CD4-positive, alpha-beta T cell treated with Interleukin-17A for 4 hours (primary cell): ENCODE results near the gene ALDH18A1.
"Not testable (repeated sequence)": the region's sequence is repeated elsewhere in the genome, so short reads cannot be mapped to it uniquely, and the experiment has no call there.

Experiments
- DNase-seq: peaks from one replicate; pipeline ENCODE4 v3.0.0-alpha.2; 2020; ENCODE audit warnings: mixed read lengths

Gene ALDH18A1

DNA sequence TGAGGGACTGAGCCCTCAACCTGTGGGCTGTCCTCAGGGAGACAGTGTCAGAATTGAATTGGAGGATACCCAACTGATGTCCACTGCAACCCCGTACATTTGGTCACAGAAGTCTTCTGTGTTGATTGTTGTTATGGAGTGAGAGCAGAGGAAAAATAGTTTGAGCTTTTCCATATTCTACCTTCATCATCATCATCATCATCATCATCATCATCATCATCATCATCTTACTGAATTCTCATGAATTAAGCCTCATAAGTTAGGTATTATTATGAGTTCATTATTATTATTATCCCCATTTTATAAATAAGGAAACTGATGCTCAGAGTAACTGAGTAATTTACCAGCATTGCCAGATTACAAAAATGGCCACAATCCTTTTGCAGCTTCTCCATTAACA lies 8.4 kb downstream of the ALDH18A1 start:
- DNase-seq, result no peak

DNA sequence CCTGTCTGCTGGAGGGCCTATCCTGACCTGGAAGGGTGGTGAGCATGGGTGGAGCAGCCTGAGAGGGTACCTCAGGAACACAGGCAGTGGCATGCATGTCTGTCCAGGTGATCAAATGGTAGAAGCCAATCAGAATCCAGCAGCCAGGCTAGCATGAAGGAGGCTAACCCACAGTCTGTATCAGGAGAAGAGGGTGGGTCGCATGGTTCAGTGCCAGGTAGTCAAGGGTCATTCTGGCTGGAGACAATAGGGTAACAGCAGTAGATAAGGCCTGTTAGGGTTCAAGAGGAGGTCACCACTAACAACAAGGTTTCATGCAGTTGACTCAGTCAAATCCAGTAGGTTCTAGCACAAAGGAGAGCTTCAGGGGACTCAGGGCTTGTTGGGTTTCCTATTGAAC lies 10.4 kb downstream of the ALDH18A1 start:
- DNase-seq, result no peak

DNA sequence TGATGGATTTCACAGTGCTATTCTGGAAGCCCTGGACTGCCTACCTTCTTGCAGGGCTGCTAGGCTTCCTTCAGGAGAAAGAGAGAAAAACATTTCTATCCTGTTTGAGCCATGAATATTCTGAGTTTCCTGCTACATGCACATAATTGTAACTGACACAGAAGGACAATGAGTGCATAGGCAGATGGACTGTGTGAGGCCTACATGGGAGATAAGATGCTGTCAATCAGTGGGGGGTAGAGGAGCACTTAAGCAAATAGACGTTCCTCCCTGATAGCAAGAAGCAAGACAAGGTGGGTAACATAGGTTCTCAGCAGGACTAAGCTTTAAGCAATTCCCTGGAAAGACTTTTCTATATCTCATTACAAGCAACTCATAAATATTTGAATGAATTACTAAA lies 11.6 kb downstream of the ALDH18A1 start:
- DNase-seq, result no peak

DNA sequence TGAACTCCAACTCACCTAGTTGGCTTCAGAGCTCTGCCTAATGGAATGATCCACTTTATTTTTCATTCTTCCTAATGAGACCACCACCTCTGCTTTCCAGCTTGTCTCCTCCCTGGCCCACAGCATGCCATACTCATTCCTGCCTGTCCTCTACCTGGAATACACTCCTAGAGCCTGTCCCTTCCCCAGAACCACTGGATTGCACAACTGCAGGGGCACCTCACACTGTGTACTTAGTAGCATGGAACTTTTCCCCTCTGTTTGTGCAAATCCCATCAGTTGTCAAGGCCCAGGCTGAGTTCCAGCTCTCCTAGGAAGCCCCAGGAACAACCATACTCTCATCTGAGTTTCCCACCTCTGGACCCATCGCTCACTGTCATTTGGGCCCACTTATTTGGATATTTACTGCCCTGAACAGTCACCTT lies 15.6 kb downstream of the ALDH18A1 start:
- no peak for DNase-seq

DNA sequence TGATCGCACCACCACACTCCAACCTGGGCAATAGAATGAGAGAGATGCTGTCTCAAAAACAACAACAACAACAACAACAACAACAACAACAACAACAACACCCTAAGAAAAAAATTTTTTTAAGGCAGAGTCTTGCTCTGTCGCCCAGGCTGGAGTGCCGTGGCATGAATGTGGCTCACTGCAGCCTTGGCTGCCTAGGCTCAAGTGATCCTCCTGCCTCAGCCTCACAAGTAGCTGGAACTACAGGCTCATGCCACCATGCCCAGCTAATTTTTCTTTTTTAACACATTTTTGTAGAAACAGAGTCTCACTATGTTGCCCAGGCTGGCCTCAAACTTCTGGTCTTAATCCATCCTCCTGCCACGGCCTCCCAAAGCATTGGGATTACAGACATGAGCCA lies 18.6 kb downstream of the ALDH18A1 start:
- DNase-seq, result no peak

DNA sequence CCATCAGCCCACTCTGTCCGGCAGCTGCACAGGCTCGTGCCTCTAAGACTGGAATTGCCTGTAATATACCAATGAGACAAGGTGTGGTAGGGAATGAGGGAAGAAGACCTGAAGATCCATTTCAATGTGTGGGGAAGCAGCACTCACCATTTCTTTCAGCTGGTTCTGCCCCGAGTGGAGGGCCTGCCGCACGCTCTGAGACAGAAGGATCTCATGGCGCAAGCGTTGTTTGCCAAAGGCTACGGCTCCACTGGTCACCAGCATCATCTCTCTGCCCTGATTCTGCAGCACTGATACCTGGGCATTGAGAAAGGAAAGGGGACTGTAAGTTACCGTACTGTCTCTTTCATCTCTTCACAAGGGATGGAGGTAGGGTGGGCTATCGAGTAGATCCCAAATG lies 19.4 kb downstream of the ALDH18A1 start:
- DNase-seq, result no peak

DNA sequence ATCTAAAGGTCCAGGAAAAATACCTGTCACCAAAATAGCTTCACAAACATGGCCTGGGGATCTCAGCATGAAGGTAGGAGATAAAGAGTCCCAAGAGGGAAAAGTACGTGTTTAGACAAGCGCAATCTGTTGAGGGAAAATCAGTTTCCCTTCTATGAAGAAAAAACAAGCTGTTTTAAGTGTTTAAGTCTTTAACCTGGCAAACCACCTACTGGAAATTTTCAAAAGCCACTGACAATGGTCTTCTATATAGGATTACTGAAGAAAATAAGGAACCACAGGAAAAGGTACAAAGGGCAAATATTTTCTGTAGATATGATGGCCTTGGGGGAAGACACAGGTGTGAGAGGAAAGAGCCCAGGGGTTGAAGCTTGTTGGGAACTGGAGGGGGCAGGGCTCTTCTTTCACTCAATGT lies 21.2 kb downstream of the ALDH18A1 start:
- DNase-seq, result no peak

DNA sequence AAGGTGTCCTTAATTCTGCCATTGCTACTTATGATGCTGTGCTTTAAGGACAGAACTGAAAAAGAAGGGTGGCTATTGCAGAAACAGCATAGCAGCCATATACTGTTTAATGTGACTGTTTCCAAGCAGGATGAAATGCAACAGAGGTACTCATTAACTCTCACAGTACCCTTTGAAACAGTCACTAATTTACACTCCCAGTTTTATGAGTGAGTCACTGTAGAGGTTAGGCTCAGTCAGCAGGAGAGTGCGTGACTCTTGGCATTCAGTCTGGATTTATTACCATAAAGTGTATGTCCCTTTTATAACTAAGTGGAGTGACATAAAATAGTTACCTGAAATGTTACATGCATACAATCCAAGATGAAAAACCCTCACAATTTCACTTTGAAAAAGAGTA lies 27.7 kb downstream of the ALDH18A1 start:
- DNase-seq, result no peak

DNA sequence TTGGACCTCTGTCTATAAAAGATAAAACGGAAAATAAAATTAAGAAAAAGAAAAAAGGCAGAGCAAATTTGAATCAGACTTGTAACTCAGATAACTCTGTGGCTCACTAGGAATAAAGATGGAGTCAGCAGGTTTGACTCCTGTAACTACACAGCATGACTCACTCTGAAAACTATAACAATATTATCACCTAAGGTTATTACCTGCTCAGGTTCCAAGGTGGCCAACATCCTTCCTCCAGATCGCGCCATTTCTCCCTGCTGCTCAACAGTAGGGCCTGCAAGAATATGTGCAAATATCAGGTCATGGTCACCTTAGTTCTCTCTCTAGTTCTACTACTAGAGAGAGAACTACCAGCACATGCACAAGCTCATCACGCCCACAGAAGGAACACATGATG lies 30.0 kb downstream of the ALDH18A1 start:
- DNase-seq, result no peak

DNA sequence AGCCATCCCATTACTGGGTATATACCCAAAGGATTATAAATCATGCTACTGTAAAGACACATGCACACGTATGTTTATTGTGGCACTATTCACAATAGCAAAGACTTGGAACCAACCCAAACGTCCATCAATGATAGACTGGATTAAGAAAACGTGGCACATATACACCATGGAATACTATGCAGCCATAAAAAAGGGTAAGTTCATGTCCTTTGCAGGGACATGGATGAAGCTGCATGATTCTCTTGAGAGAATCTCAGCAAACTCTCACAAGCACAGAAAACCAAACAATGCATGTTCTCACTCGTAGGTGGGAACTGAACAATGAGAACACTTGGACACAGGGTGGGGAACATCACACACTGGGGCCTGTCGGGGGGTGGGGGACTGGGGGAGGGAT lies 36.1 kb downstream of the ALDH18A1 start:
- not testable (repeated sequence) for DNase-seq

DNA sequence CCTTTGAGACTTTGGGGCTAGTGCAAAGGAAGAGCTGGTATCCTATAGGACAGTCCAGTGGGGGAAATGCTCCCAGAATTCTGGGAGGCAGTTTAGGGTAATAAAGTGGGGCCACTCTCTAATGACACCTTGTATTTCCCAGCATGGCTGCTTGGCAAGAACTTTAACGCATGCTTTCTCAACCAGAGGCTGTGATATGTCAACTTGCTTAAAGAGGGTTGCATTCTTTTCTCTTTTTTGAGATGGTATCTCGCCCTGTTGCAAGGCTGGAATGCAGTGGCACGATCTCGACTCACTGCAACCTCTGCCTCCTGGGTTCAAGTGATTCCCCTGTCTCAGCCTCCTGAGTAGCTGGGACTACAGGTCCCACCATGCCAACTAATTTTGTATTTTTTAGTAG lies 38.4 kb downstream of the ALDH18A1 start:
- DNase-seq, result no peak

DNA sequence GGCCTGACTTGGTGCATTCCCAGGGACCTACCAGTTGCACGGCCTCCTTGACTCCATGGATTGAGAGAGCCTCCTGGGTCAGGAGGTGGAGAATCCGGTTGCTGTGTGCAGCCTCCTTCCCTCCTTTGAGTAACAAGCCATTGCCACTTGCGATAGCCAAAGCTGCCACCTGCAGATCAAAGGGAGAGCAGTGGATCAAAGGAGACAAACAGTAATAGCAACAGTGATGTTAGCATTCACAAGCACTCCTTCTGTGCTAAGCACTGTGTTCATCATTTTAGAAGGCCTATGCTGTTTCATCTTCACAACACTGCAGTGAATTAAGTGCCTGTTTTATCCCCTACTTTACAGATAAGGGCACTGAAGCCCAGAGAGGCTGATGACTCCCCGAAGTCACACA lies 40.1 kb downstream of the ALDH18A1 start:
- no peak for DNase-seq

DNA sequence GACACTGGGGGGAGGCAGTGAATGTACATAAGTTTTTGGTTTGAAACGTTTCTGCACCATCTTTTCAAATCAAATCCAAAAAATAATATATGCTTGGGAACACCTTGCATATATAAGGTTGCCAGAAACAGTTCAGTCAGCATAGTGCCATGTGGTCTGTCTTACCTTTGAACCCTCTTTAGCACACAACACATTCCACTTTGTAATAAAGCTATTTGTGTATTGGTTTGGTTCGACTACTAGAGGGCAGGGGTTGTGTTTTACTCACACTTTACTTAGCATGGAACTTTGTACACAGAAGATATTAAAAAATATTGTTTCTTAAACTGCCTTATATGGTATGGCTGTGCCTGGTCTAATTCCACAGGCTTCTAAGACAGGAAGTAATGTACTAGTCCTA lies 43.2 kb downstream of the ALDH18A1 start:
- no peak for DNase-seq

DNA sequence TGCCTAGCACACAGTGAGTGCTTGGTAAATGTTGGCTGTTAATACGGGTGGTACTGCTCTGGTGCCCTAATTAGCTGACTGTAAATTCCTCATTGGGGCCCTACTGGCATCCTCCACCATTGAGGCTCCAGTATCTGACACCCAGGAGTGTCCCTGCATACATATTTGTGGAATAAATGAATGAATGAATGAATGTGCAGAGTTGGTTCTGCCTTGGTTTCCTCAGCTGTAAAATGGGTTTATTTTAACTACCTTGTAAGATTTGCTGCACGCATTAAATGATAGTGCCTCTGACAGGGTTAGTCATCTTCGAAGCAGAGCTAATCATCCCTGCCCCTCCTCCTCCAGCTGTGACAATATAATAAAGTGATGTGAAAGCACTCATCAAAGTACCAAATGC lies 45.8 kb downstream of the ALDH18A1 start:
- no peak for DNase-seq

DNA sequence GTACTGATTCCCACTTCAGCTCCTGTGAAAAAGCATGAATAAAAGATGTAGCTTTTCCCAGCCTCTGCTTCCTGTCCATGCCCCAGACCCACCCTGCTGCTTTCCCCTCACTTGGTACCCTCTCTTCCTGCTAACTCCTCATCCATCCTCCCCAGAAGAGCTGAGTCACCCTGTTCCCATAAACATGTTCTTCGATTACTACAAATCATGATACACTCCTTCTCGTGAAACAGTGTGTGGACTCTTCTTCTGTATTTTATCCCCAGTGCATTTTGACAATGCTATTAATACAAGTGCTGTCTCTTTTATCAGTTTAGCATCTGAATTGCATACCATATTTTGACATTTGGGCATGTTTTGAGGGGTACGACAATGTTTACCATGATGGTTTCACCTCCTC lies 49.6 kb downstream of the ALDH18A1 start:
- DNase-seq, result no peak

DNA sequence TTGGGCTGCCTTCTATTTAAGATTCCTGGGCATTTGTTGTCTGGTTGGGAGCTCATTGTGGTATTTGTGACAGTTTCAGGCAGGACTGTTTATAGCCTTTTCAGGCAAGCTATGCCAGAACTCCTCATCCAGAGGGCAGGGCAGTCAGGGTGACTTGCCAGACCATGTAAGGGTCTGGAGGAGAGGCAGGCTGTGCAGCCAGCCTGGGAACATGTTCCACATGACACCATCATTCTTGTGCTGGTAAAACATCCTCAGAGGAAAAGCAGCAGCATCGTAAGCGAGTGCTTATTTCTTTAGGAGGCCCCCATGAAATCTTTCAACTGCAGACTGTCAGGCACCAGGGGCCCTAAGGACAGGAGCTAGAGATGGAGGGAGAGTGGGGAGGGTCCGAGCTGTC lies 51.3 kb downstream of the ALDH18A1 start:
- no peak for DNase-seq

DNA sequence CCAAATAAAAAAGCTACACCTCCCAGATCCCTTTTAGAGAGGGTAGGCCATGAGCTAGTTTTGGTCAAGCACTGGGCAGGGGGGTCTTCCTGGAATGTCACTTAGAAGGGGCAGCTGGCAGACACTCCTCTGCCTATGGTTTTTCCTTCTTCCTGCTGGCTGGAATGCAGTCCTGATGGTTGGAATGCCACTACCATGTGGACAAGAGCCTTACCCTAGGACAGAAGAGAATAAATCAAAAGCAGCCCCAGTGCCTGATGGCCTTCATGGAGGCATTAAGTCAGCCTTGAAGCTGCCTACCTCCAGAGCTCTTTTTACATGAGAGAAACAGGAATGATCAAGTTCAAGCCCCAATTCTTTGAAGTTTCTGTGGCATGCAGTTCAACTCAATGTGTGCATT lies 51.9 kb downstream of the ALDH18A1 start:
- DNase-seq, result no peak

DNA sequence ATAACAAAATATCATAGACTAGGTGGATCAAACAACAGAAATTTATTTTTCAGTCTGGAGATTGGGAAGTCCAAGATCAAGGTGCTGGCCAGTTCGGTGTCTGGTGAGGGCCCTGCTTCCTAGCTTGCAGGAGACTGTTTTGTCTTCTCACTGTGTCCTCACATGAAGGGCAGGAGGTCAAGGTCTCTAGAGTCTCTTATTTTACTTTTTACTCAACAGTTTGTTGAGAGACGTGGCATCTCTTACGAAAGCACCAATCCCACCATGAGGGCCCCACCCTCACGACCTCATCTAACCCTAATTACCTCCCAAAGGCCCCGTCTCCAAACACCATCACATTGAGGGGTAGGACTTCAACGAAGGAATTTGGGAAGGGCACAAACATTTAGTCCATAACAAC lies 54.1 kb downstream of the ALDH18A1 start:
- DNase-seq, result no peak

DNA sequence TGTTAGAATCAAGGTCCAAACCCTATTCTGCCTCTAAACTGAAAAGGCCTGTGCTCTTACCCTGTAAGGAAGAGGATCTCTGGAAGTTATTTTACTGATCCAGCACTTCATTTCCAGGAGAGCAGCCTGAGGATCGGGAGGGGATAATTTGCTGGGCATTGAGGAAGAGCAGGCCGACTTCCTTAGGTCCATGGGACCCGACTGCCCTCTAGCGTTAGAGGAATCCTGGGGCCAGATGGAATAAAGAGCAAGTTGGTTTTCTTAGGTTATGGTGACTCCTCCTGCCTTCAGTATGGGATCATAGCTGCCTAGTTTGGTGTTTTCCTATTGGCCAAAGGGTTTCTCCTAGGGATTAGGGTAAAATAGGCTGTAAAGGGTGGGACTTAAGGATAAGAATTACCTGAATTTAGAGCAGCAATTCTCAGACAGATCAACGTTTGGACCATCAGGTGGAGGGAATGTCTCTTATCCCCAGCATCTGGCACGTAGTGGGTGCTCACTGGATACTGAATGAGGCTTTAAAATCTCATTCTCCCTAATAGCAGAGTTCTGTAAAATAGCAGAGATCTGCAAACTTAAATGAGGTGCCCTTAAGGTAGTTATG lies 55.3 kb downstream of the ALDH18A1 start:
- peak; percentile 55 for DNase-seq

DNA sequence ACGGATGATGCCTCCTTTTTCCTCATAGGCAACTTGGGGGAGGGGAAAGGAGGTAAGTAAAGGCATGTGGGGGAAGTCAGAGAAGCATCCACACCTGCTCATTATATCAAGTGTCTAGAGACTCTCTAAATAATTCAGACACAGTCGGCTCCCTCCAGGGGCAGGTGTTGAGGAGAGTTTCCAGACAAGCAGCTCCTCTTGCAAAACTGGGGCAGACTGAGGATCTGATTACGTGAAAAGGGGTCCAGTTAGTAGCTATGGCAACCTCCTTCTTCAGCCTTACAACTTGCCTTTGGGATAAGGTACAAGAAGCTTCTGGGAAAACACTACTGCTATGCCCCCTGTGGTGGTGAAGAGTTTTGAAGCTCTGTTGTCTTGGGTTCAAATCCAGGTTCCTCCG lies 56.4 kb downstream of the ALDH18A1 start:
- DNase-seq, result no peak

DNA sequence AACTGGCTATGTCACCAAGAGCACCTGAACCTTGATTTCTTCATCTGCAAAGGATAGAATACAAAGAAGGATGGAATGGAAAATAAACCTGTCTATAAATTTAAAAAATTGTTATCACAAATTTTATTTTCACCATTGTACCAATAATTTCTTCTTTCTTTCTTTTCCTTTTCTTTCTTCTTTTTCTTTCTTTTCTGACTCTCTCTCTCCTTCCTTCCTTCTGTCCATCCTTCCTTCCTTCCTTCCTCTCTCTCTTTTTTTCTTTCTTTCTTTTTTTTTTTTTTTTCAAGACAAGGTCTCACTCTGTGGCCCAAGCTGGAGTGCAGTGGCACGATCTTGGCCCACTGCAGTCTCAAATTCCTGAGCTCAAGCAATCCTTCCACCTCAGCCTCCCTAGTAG lies 58.7 kb downstream of the ALDH18A1 start:
- DNase-seq, result no peak

DNA sequence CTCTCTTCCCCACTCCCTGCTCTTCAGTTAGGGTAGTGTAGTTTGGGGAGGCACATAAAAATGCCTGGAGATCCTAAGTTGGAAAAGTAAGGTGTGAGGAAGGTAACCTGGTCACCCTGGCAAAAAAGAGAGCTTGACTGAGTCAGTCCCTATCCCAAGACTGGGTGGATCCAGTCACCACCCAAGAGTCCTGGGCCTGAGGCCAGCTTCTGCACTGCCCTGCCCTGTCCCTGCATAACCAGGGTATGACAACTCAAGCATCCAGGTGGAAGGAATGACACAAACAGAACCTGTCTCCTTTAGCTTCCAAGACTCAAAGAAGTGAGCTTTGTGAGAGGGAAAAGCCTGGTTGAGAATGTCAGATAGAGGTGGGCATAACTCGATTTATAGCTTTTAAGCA lies 68.5 kb downstream of the ALDH18A1 start:
- DNase-seq, result no peak

DNA sequence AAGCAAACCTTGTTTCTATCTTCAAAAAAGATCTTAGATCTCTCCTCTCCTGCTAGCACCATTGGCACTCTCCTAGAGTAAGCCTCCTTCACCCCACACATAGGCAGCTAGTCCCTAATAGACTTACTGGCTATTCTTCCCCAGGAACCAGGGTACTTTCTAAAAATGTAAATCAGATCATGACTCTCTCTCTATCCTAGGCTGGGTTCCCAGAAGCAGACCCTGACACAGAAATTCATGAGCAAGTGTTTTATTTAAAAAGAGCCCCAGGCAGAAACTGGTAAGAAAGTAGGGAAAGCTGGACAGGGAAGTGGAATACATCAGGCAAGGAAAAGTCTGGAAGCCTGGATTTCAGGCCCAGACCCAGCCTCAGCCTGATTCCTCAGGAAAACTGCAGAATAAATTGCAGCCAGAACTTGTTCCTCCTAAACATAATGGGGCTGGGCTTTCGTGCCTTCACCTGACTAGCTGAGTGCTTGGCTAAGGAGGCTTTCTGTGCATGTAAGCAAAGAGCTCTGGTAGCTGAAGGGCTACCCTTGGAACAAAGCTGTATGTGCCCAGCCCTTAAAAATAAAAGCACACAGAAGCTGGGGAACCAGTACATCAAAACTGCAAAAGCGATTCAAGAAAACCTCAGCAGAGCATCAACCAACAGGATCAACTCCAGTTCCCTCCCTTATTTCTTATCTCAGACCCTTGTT lies 76.5 kb downstream of the ALDH18A1 start:
- DNase-seq, result no peak

DNA sequence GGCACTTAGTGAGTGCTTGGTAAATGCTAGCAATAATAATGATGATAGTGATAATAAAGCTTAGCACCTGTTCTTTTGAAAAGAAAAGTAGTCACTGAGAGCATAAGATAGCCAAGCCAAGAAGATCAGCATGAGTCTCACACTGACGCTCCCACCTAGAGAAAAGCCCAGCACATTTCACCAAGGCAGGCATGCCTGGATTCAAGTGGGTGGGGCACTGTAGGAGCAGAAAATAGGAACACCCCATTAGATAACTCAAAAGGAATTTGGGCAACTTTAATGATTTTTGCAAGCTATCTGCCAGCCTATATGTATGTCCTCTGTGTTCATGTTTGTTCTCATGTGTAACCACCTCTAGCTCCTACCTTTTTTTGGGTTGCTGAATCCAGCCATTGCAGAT lies 77.2 kb downstream of the ALDH18A1 start:
- no peak for DNase-seq

DNA sequence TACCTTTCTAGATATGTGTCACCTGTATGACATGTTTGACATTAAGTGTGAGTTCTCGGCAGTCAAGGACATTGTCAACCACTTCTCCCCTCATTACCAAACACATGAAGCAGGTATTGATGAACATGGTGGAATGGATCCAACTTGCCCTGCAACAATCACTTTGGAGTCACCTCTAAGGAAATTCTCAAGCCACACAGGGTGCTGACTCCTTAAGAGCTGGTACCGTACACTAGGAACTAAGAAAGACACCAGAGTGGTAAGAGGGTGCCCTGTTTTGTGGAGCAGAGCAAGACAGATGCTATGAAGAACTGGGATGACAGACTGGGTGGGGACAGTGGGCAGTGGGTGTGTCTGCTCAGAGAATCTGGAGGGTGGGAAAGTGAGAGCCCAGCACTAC lies 77.9 kb downstream of the ALDH18A1 start:
- DNase-seq, result no peak
